NOMO-1 (cell line): ENCODE measurements around the gene PAM.
A peak's percentile ranks its signal among the peaks of the same experiment; 100 is the strongest.

Source experiments
- DNase-seq, 2 experiments: peaks; one replicate each; lab custom pipeline; 2025; ENCODE audit not compliant: unreplicated experiment in 2 of 2; lab: John Stamatoyannopoulos, UW

PAM gene

GRCh38 chr5:102754767-102755431 lies at the start of gene PAM:
TSS of gene PAM (plus strand) at chr5:102755305. CDS start at chr5:102866196, 110,891 bp downstream.
- peak; percentile 70 to 73 for DNase-seq

DNA sequence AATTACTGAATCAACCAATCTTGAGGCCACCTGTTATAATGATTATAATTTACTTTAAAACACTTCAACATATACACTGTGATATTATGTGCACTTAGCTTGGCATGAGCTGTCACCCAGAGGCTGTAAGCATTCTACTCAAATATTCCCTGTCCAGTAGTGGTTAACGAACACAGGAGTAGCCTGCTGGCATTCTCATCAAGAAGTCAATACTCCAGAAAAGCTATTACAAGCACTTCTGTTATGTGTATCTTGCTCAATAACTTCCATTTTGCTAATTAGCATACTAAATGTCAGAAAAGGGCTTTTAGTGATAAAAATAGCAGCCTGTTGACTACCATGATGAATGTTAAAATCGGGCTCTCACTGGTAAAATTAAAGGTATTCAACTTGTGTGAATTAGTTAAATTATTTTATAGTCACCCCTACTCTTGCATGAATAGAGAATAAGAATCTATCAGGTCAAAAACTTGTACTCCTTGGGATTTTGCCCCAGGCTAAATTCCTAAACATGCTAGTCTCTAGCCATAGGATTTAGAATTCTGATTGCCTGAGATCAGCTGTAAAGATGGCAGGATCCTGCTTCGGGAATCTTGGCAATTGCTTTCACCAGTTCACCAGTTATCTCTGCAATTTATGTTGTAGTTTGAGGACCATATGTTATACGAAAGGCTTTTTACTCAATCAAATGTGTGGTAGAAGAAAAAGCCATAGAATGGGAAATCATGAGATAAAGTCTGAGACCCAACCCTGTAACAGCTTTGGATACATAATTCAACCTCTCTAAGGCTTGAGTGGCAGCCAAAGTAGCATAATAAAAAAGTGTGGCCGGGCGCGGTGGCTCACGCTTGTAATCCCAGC lies 43.4 kb upstream of the PAM start:
- DNase-seq = no peak

DNA sequence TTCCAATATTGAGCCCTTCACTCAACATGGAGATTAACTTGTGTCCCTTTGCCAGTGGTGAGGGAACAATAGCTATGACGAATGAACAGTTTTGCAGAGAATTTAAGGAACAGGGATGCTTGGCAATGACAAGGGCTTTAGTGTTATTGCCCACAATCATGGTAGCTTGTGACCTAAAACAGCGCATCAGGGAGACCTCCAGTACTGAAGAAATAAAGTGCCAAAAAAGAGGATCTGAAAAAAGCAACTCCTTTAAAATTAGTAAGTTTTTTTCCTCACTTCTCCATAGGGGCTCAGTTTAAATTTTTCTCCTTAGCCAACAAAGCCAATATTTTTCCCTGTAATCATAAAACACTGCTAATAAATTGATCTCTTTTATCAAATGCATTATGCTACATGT lies 41.8 kb upstream of the PAM start:
- peak in 1 of 2 experiments; percentile 15 for DNase-seq

GRCh38 chr5:102713682-102714231 lies 41.3 kb upstream of the PAM start:
- no peak for DNase-seq

DNA sequence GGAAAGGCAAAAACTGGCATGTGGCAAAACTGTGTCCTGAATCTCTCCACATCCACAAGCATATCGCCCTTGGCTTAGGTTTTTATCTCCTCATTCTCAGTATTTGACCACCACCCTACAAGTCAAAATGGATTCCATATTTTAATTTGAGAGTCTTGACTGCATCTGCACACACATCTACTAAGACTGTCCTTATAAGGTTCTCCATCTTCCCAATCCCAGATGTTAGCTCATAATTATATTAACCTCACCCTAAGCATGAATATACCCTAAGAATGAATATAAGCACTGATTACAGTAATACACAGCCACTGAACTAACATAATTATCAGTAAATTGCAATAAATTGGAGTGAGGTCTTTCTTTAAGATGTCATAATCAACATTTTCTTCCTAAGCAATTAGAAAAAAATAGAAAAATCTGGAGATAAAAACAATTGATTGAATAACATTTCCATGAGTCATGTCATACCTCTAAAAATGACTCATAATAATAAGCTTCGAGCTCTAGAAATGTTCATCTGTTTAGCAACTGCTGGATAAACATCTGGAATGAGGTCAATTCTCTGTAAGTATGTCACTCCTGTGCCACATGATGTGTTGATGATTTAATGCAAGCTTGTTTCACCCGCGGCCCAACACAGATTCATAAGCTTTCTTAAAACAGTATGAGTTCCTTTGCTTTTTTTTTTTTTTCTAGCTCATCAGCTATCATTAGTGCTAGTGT lies 39.9 kb upstream of the PAM start:
- DNase-seq = no peak

- DNase-seq = no peak
Observed at GRCh38 chr5:102716017-102716416, 39.1 kb upstream of the PAM start.

DNA sequence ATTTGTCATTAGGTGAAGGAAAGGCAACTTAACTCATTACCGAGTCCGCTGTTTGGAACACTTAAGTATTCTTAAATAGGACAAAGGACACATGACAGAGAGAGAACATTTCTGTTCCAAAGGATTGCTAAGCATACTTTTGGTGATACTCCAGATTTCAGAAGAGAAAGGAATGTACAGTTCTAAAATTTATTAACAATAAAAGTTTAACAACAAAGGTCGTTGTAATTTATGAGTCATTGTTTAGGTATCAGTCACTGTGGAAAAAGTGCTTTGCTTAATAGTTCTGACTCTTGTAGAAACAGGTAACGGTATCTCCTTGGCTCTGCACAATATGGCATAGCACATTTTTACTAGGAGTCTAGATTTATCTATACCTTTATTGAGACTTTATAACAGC lies 36.3 kb upstream of the PAM start:
- DNase-seq = no peak

DNA sequence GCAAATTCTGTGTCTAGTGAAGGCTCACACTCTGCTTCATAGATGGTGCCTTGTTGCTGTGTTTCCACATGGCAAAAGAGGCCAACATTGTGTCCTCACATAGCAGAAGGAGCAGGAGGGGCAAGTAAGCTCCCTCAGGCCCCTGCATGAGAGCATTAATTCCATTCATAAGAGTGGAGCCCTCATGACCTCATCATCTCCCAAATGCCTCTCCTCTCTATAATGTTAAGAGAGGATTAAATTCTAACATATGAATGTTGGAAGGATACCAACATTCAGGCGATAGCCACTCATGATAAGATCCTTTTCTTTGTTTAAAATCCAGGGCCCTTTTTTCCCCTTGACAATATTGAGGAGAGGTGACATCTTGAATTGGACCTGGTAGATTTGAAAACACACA lies 35.2 kb upstream of the PAM start:
- DNase-seq = no peak

- no peak for DNase-seq
Observed at GRCh38 chr5:102720969-102721368, 34.1 kb upstream of the PAM start.

- no peak for DNase-seq
Observed at GRCh38 chr5:102722931-102723330, 32.2 kb upstream of the PAM start.

DNA sequence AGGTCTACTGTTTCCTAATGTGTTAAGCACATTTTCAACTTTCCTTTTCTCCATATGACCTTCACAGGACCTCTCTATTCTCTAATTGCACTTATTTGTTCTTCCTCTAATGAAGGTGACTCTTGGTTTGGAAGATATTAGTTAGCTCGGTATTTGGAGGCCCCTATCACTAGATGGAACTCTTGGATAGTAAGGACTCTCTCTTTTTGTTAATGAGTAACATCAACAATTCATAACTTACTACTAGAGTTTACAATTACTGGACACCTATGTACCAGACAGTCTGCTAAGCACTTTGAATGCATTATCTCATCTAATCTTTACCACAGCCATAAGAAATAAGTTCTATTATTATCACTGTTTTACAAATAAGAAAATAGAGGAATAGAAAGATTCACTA lies 23.4 kb upstream of the PAM start:
- DNase-seq = no peak

DNA sequence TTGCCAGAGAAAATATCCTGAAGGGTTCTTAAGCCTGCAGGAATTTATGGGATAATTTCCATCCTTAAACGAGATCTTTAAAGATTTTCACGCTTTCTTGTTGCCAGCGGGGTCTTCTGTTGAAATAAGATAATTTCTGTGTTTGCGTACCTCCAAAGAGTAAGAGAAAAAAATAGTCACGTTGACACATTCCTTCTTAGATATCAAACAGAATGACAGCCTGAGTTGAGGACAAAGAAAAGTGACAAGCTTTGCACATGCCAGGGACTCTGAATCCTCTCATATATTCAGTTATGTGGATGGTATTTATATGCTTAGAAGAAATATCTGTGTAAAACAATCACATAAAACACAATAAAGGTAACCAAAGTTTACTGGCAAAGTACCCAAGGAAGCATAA lies 21.6 kb upstream of the PAM start:
- no peak for DNase-seq

DNA sequence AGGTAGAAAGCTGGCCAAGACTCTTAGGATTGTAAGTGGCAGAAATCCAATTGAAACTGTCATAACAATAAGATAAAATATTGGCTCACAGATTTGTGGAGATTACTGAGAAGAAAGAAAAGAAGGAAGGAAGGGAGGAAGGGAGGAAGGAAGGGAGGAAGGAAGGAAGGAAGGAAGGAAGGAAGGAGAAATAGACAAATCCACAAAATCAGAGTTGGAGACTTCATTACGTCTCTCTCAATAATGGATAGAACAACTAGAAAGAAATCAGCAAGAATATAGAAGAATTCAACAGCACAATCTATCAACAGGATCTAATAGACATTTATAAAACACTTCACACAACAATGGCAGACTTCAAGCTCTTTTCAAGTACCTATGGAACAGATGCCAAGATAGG lies 17.9 kb upstream of the PAM start:
- DNase-seq = no peak

DNA sequence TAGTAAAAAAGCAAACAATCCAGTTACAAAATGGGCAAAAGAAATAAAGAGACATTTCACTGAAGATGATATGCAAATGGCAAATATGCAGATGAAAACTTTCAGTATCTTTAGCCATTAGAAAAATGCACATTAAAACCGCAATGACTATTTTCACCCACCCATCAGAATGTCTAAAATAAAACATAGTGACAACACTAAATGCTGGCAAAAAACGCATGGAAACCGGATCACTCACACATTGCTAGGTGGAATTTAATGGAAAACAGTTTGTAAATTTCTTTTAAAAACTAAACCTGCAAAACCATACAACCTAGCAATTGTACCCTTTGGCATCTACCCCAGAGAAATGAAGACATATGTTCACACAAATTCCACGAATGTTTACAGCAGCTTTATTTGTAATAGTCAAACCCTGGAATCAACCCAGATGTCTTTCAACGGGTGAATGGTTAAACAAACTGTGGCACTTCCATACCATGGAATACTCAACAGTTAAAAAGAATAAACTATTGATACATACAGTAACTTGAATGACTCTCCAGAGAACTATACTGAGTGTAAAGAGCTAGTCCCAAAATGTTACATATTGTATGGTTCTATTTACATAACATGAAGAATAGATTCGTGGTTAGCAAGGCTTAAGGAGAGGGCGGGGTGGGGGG lies 17.2 kb upstream of the PAM start:
- no peak for DNase-seq

DNA sequence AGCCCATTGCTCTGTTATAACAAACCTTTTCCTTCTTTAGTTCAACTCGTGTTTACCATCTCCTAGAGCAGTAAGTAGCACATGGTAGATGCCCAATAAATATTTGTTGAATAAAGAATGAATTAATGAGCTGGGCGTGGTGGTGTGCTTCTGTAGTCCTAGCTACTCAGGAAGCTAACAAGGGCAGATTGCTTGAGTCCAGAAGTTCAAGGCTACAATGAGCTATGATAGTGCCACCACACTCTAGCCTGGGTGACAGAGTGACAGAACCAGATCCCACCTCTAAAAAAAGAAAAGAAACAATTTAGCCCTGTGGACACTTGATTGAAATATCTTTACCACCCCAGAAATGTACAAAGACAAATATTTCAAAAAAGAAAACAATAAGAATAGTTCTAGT lies 14.6 kb upstream of the PAM start:
- no peak for DNase-seq

GRCh38 chr5:102742215-102742614 lies 12.9 kb upstream of the PAM start:
- DNase-seq = no peak

DNA sequence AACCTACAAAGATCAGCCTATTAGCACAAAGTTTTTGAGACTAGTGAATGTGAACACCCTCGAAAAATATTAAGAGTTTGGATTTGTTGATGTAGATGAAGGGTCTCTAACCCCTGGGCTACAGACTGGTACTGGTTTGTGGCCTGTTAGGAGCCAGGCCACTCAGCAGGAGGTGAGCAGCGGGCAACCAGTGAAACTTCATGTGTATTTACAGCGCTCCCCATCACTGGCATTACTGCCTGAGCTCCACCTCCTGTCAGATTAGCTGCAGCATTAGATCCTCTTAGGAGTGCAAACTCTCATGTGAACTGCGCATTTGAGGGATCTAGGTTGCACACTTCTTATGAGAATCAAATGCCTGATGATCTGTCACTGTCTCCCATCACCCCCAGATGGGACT lies 11.2 kb upstream of the PAM start:
- no peak for DNase-seq

- no peak for DNase-seq
Observed at GRCh38 chr5:102747386-102748166, 7.5 kb upstream of the PAM start.

DNA sequence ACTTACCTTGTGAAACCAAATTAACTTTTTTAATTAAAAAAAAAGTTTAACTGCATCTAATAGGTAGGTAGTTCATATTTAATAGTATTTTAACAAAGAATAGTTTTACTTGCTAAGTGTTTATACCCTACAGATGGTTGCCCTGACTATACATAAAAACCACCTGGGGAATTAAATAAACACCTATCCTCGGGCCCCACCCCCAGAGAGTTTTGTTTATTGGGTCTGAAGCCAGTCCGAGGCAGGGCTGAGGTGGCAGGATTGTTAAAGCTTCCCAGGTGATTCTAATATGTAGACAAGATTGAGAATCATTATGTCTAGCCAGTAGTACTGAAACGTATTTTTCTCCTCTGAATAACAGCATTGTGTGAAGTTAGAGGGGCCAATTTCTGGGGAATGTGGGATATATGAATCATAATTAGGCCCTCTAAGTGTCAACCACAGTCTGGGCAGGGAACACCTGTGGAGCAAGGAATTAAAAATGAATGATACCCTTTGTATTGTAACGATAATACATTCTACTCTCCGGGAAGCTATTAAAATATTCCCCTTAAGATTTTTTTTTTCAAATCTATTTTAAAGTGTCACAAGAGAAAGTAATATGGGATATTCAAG lies 5.6 kb upstream of the PAM start:
- DNase-seq = no peak
